OCI-LY1 (cell line): ENCODE data around the gene LSAMP.

ENCODE experiments used
- H2AFZ ChIP-seq: fragments of 200-600 bp; sonication (generic), shearing (Covaris generic); 2 replicates; pipeline ENCODE4 v1.6.0; 2014; ENCODE audit warnings: antibody characterized with exemption, mild to moderate bottlenecking, low read length
- H3F3A ChIP-seq: fragments of 200-600 bp; sonication (generic), shearing (Covaris generic); 2 replicates; pipeline ENCODE4 v1.6.0; 2014; ENCODE audit warnings: mild to moderate bottlenecking, antibody characterized with exemption, low read length, moderate library complexity; ENCODE audit not compliant: insufficient read depth
- H3K27ac ChIP-seq: fragments of 200-600 bp; sonication (generic); 2 replicates; pipeline ENCODE4 v1.5.1; 2014; ENCODE audit warnings: low read length, mixed run types, mild to moderate bottlenecking, low read depth; ENCODE audit not compliant: poor library complexity, severe bottlenecking
- H3K27me3 ChIP-seq: fragments of 200-600 bp; sonication (generic); 2 replicates; pipeline ENCODE4 v1.6.0; 2014; ENCODE audit warnings: antibody characterized with exemption, mild to moderate bottlenecking, low read length, moderate library complexity; ENCODE audit not compliant: insufficient read depth
- H3K36me3 ChIP-seq: fragments of 200-600 bp; sonication (generic); 2 replicates; pipeline ENCODE4 v1.6.1; 2014; ENCODE audit warnings: mild to moderate bottlenecking, antibody characterized with exemption, low read length, moderate library complexity, mixed read lengths; ENCODE audit not compliant: insufficient read depth
- H3K4me1 ChIP-seq: fragments of 200-600 bp; sonication (generic); 2 replicates; pipeline ENCODE4 v1.5.1; 2014; ENCODE audit warnings: mild to moderate bottlenecking, low read length, moderate library complexity; ENCODE audit not compliant: insufficient read depth, severe bottlenecking
- H3K4me2 ChIP-seq: fragments of 200-600 bp; sonication (generic), shearing (Covaris generic); 2 replicates; pipeline ENCODE4 v1.6.1; 2014; ENCODE audit warnings: low read length
- H3K4me3 ChIP-seq: fragments of 200-600 bp; sonication (generic); 2 replicates; pipeline ENCODE4 v1.5.1; 2014; ENCODE audit warnings: low read length, low read depth, mild to moderate bottlenecking, mixed read lengths; ENCODE audit not compliant: poor library complexity, severe bottlenecking
- H3K79me2 ChIP-seq: fragments of 200-600 bp; shearing (Covaris generic); 2 replicates; pipeline ENCODE4 v1.6.1; 2016; ENCODE audit warnings: mixed run types, low read length, mixed read lengths; ENCODE audit not compliant: insufficient read depth
- H3K9ac ChIP-seq: fragments of 200-600 bp; sonication (generic), shearing (Covaris generic); 2 replicates; pipeline ENCODE4 v1.6.1; 2014; ENCODE audit warnings: mild to moderate bottlenecking, low read length, mixed read lengths
- H3K9me2 ChIP-seq: fragments of 200-600 bp; sonication (generic), shearing (Covaris generic); 2 replicates; pipeline ENCODE4 v1.6.1; 2014; ENCODE audit warnings: low read depth, mild to moderate bottlenecking, low read length, mixed read lengths
- H3K9me3 ChIP-seq: fragments of 200-600 bp; shearing (Covaris generic); 2 replicates; pipeline ENCODE4 v1.6.1; 2014; ENCODE audit warnings: low read length, mixed read lengths
- H4K20me1 ChIP-seq: fragments of 200-600 bp; sonication (generic), shearing (Covaris generic); 2 replicates; pipeline ENCODE4 v1.6.0; 2016; ENCODE audit warnings: mild to moderate bottlenecking, low read length; ENCODE audit not compliant: insufficient read depth
- CTCF ChIP-seq: fragments of 200-600 bp; sonication (generic), shearing (Covaris generic); IDR thresholded peaks from 2 replicates; pipeline ENCODE4 v1.5.1; 2017; ENCODE audit warnings: mild to moderate bottlenecking, antibody characterized with exemption, low read length, moderate library complexity, mixed read lengths
- EZH2 ChIP-seq: fragments of 200-600 bp; sonication (generic), shearing (Covaris generic); IDR thresholded peaks from 2 replicates; pipeline ENCODE4 v1.8.0; 2017; ENCODE audit warnings: borderline replicate concordance, mixed run types, mild to moderate bottlenecking, antibody characterized with exemption, low read length, moderate library complexity, mixed read lengths

Gene LSAMP

DNA sequence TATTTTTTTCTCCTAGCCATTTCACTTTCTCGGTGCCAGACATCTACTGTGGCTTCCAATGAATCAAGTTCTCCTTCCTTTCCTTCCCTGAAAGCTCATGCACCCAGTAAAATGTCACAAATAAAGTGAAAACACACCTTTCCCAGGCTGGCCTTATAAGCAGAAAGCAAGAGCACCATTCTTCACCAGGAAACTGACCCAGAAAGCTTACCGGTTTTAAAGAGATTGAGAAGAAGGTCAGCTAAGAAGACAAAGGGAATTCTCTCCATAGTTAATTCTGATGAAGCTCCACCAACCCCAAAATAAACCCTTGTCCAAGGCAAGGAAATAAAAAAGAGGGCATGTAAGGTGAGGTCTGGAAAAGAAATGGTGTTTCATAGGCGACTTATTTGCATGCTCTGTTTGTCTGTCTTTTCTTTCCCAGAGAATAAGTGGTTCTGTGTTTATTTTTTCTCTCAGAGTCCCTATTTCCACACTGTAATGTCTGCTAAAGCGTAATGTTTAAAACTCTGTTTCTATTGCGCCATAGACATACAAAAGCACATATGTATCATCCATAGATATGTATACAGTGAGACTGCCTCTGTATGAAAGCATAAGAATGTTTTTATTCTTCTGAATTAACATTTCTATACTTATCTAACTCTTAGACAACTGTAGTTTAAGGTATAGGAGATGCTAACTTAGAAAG is 2.8 kb downstream of the LSAMP start:
- no peaks in the 10 kb centered on the region for H4K20me1 ChIP-seq
- no peak overlapping the region for H3K9ac ChIP-seq
- no peak overlapping the region for H2AFZ ChIP-seq
- H3K4me3 ChIP-seq, result no peak overlapping the region
- H3K9me3 ChIP-seq, result no peaks in the 10 kb centered on the region
- no peaks in the 10 kb centered on the region for H3F3A ChIP-seq
- TF ChIP-seq EZH2 (no peak), CTCF (no peak)
- no peaks in the 10 kb centered on the region for H3K4me1 ChIP-seq
- no peaks in the 10 kb centered on the region for H3K27me3 ChIP-seq
- no peak overlapping the region for H3K4me2 ChIP-seq
- H3K9me2 ChIP-seq, result no peaks in the 10 kb centered on the region
- H3K79me2 ChIP-seq, result no peaks in the 10 kb centered on the region
- no peak overlapping the region for H3K27ac ChIP-seq
- no peaks in the 10 kb centered on the region for H3K36me3 ChIP-seq

DNA sequence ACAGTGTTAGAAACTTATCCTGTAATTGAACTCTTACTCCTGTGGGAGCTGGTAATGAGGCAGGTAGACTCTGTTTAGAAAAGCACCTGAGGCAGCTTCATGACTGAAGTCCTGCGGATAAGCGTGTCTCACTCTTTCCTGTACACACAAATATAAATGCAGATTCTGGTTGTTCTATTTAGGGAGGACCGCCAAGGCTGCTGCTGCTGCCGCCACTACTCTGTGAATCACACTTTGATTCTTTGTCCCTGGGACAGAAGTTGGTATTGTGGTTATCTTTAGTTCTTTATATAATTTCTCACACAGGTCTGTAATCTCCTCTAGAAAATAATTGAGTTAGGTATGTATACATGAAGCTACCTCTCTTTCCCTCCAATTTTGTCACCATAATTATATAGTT is 3.6 kb downstream of the LSAMP start:
- Histone ChIP-seq H3K4me2 (no peak overlapping the region), H3K9me3 (no peaks in the 10 kb centered on the region), H3K4me1 (no peaks in the 10 kb centered on the region), H3F3A (no peaks in the 10 kb centered on the region), H3K36me3 (no peaks in the 10 kb centered on the region), H3K79me2 (no peaks in the 10 kb centered on the region), H3K27me3 (no peaks in the 10 kb centered on the region), H2AFZ (no peak overlapping the region), H3K9me2 (no peaks in the 10 kb centered on the region), H4K20me1 (no peaks in the 10 kb centered on the region), H3K27ac (no peak overlapping the region), H3K4me3 (no peak overlapping the region), H3K9ac (no peak overlapping the region)
- TF ChIP-seq EZH2, result no peak

- H2AFZ ChIP-seq, result no peak overlapping the region
Observed at GRCh38 chr3:116440196-116440595, 5.1 kb downstream of the LSAMP start.

More at GRCh38 chr3:116440196-116440595, 5.1 kb downstream of the LSAMP start:
- Histone ChIP-seq H3K27ac (no peak overlapping the region), H3K36me3 (no peaks in the 10 kb centered on the region), H3K4me1 (no peaks in the 10 kb centered on the region), H3K9ac (no peak overlapping the region), H3K4me2 (no peak overlapping the region), H4K20me1 (no peaks in the 10 kb centered on the region), H3K79me2 (no peaks in the 10 kb centered on the region), H3K4me3 (no peak overlapping the region), H3K27me3 (no peaks in the 10 kb centered on the region), H3K9me2 (no peaks in the 10 kb centered on the region), H3K9me3 (no peaks in the 10 kb centered on the region), H3F3A (no peaks in the 10 kb centered on the region)
- TF ChIP-seq EZH2 (no peak), CTCF (no peak)
